ENCODE data around the gene HMCN1.

GRCh38 chr1:185837711-185838110 lies 103.5 kb downstream of the HMCN1 start:
- TF ChIP-seq, protein P1, sequence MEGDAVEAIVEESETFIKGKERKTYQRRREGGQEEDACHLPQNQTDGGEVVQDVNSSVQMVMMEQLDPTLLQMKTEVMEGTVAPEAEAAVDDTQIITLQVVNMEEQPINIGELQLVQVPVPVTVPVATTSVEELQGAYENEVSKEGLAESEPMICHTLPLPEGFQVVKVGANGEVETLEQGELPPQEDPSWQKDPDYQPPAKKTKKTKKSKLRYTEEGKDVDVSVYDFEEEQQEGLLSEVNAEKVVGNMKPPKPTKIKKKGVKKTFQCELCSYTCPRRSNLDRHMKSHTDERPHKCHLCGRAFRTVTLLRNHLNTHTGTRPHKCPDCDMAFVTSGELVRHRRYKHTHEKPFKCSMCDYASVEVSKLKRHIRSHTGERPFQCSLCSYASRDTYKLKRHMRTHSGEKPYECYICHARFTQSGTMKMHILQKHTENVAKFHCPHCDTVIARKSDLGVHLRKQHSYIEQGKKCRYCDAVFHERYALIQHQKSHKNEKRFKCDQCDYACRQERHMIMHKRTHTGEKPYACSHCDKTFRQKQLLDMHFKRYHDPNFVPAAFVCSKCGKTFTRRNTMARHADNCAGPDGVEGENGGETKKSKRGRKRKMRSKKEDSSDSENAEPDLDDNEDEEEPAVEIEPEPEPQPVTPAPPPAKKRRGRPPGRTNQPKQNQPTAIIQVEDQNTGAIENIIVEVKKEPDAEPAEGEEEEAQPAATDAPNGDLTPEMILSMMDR (IDR thresholded peaks at IDR 0.05; ENCODE audit: low read depth, low read length): no peak
- TF ChIP-seq, protein P2, sequence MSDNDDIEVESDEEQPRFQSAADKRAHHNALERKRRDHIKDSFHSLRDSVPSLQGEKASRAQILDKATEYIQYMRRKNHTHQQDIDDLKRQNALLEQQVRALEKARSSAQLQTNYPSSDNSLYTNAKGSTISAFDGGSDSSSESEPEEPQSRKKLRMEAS (IDR thresholded peaks at IDR 0.05; ENCODE audit: low read depth, low read length): no peak
- TF ChIP-seq POLR2A (IDR thresholded peaks at IDR 0.05; ENCODE audit: extremely low read depth, insufficient read length) (no peak), MYC (IDR thresholded peaks at IDR 0.05; ENCODE audit: low read depth, low read length) (no peak)
